Lung (tissue), 13 donors: ENCODE data around the gene PCBP4. TPM values are rescaled to one million over a fixed set of nuclear protein-coding genes. Genes with fewer than 3 reads are reported as not detected.

Experiments
- ATAC-seq: fragments of 200-7000 bp; cut with Tn5 transposase; one replicate; pipeline ENCODE4 v1.9.1; 2020; ENCODE audit warnings: moderate number of reproducible peaks; ENCODE audit not compliant: insufficient read depth, low FRiP score
- DNase-seq, 3 donors: peaks; one replicate each; pipeline ENCODE4 v3.0.0-alpha.2; 2013 to 2017
- H3K27ac ChIP-seq, 2 donors: one replicate each; pipeline ENCODE4 v1.5.1; 2013; ENCODE audit warnings: mild to moderate bottlenecking in 2 of 2, moderate library complexity in 2 of 2, control low read depth in 1 of 2, inconsistent platforms in 1 of 2, low read depth in 1 of 2, low read length in 1 of 2
- H3K27me3 ChIP-seq, 3 donors: one replicate each; pipeline ENCODE4 v1.5.1; 2013; ENCODE audit warnings: low read length in 2 of 3; ENCODE audit not compliant: control insufficient read depth in 3 of 3, insufficient read depth in 3 of 3
- H3K36me3 ChIP-seq, 4 donors: one replicate each; pipeline ENCODE4 v1.5.1; 2013; ENCODE audit warnings: low read length in 4 of 4, mild to moderate bottlenecking in 1 of 4, moderate library complexity in 1 of 4; ENCODE audit not compliant: control insufficient read depth in 4 of 4, insufficient read depth in 4 of 4
- H3K4me1 ChIP-seq, 5 donors: one replicate each; pipeline ENCODE4 v1.5.1; 2013; ENCODE audit warnings: low read length in 5 of 5, mild to moderate bottlenecking in 2 of 5, moderate library complexity in 1 of 5; ENCODE audit not compliant: control insufficient read depth in 5 of 5, insufficient read depth in 5 of 5
- H3K4me3 ChIP-seq: one replicate; pipeline ENCODE4 v1.5.1; 2013; ENCODE audit warnings: mild to moderate bottlenecking, control low read depth, moderate library complexity
- H3K9ac ChIP-seq, 2 donors: one replicate each; pipeline ENCODE4 v1.5.1; 2013; ENCODE audit warnings: low read length in 2 of 2, control low read depth in 1 of 2; ENCODE audit not compliant: insufficient read depth in 1 of 2
- H3K9me3 ChIP-seq, 4 donors: one replicate each; pipeline ENCODE4 v1.5.1; 2013; ENCODE audit warnings: low read length in 3 of 4, mild to moderate bottlenecking in 1 of 4, moderate library complexity in 1 of 4; ENCODE audit not compliant: control insufficient read depth in 4 of 4, insufficient read depth in 3 of 4
- CTCF ChIP-seq: IDR thresholded peaks from 2 replicates; pipeline ENCODE4 v1.5.1; 2012; ENCODE audit warnings: mild to moderate bottlenecking; ENCODE audit errors: control extremely low read depth, extremely low read depth
- WGBS, 2 donors: extraction: QIAGEN DNeasy Blood & Tissue Kit; methylation state at CpG; one replicate each; pipeline ENCODE4 v1.1.7; 2013; 5-methylcytosine and 5-hydroxymethylcytosine counted together
- polyA plus RNA-seq, 2 donors: library from polyadenylated mRNA; stranded (reverse); fragments of 200-250 nt; gene quantifications; one replicate each; pipeline ENCODE4 v1.2.1, GENCODE V29; 2013
- small RNA-seq: library from RNA; depleted of rRNA; stranded (forward); fragments of <200 nt; gene quantifications from one replicate; pipeline ENCODE3, GENCODE V24; 2014; ENCODE audit warnings: low replicate concordance
- total RNA-seq, 2 donors: library from RNA; depleted of rRNA in 1 of 2; stranded (reverse); fragments of >200 nt in 1 of 2; gene quantifications; one replicate each; pipeline ENCODE4 v1.2.1, GENCODE V29; 2014 to 2021
- donor health status: control.
- donor health status: control.
- donor health status: Bipolar disorder and iron deficiency.
- donor health status: healthy.
- donor health status: DM: yes; HTN: yes; CAD: no.

PCBP4 gene
- total and polyA plus RNA-seq, 4 donors, result 17.4 to 44.3 (median 28.6) TPM

GRCh38 chr3:51921081-51921578 lies 46.1 kb downstream of the PCBP4 start:
- Histone ChIP-seq H3K9ac (no peak overlapping the region), H3K4me1 (no peaks in the 10 kb centered on the region), H3K4me3 (no peak overlapping the region), H3K27ac (no peak overlapping the region), H3K27me3 (no peaks in the 10 kb centered on the region), H3K36me3 (no peaks in the 10 kb centered on the region), H3K9me3 (no peaks in the 10 kb centered on the region)
- DNase-seq (no peak), ATAC-seq (no peak)
- no peak for TF ChIP-seq CTCF
- 79 to 82% methylated on average over 11 of the region's 11 CpGs for WGBS, 2 donors

GRCh38 chr3:51916418-51916817 lies 50.8 kb downstream of the PCBP4 start:
- ATAC-seq (no peak), DNase-seq (no peak)
- H3K27me3 ChIP-seq, result no peaks in the 10 kb centered on the region
- H3K4me1 ChIP-seq, result no peaks in the 10 kb centered on the region
- no peak overlapping the region for H3K27ac ChIP-seq
- H3K4me3 ChIP-seq, result no peak overlapping the region
- H3K36me3 ChIP-seq, result no peaks in the 10 kb centered on the region
- no peaks in the 10 kb centered on the region for H3K9me3 ChIP-seq
- no peak for TF ChIP-seq CTCF
- no peak overlapping the region for H3K9ac ChIP-seq
- WGBS, 2 donors, result 64 to 68% methylated on average over 5 of the region's 5 CpGs

- ATAC-seq (no peak), DNase-seq (no peak)
- no peak overlapping the region for H3K27ac ChIP-seq
- H3K9ac ChIP-seq, result no peak overlapping the region
- no peaks in the 10 kb centered on the region for H3K36me3 ChIP-seq
- no peaks in the 10 kb centered on the region for H3K4me1 ChIP-seq
- TF ChIP-seq CTCF, result no peak
- 82 to 88% methylated on average over 4 of the region's 4 CpGs for WGBS, 2 donors
- H3K9me3 ChIP-seq, result peaks cover 0 to 4% (median 0%) of the 10 kb centered on the region in 4 donors
- H3K27me3 ChIP-seq, result no peaks in the 10 kb centered on the region
- H3K4me3 ChIP-seq, result no peak overlapping the region
Observed at GRCh38 chr3:51908026-51908425, 59.2 kb downstream of the PCBP4 start.

Small RNAs within 50 kb of the gene (small RNA-seq; reads per million reads assigned to genes)
- not detected for gene AC115284.1

Other genes with a start within 250 kb of the PCBP4 start
- not detected for gene IQCF6, start 188.2 kb downstream of the PCBP4 start, total RNA-seq
- not detected for gene IQCF6, start 188.2 kb downstream of the PCBP4 start, polyA plus RNA-seq
- gene IQCF2, start 105.8 kb downstream of the PCBP4 start, total RNA-seq, result not detected
- not detected for gene IQCF2, start 105.8 kb downstream of the PCBP4 start, polyA plus RNA-seq
- gene IQCF5, start 91.9 kb downstream of the PCBP4 start, total RNA-seq, result not detected
- gene IQCF5, start 91.9 kb downstream of the PCBP4 start, polyA plus RNA-seq, result not detected
- gene IQCF1, start 64.1 kb downstream of the PCBP4 start, total RNA-seq, result not detected
- not detected for gene IQCF1, start 64.1 kb downstream of the PCBP4 start, polyA plus RNA-seq
- 10 to 100 TPM in 1 of 2 donors, 1 to 10 TPM in 1; 8.2 to 28.1 TPM for gene RRP9, start 25.6 kb downstream of the PCBP4 start, total RNA-seq
- gene RRP9, start 25.6 kb downstream of the PCBP4 start, polyA plus RNA-seq, result 10 to 100 TPM; 38.8 to 47.6 TPM
- 10 to 100 TPM; 24.8 to 36.7 TPM for gene PARP3, start 25.1 kb downstream of the PCBP4 start, total RNA-seq
- gene PARP3, start 25.1 kb downstream of the PCBP4 start, polyA plus RNA-seq, result 10 to 100 TPM; 15.3 to 17.3 TPM
- gene GPR62, start 12.1 kb downstream of the PCBP4 start, total RNA-seq, result under 1 TPM in 1 of 2 donors, not detected in 1; 0.15 TPM
- gene GPR62, start 12.1 kb downstream of the PCBP4 start, polyA plus RNA-seq, result under 1 TPM in 1 of 2 donors, not detected in 1; 0.05 TPM
- 10 to 100 TPM; 26.3 to 44.9 TPM for gene ABHD14B, start 6.6 kb upstream of the PCBP4 start, total RNA-seq
- gene ABHD14B, start 6.6 kb upstream of the PCBP4 start, polyA plus RNA-seq, result 10 to 100 TPM; 37.5 to 88.1 TPM
- 10 to 100 TPM in 1 of 2 donors, 1 to 10 TPM in 1; 7.2 to 24.5 TPM for gene ABHD14A, start 7.6 kb upstream of the PCBP4 start, total RNA-seq
- gene ABHD14A, start 7.6 kb upstream of the PCBP4 start, polyA plus RNA-seq, result 10 to 100 TPM; 19.1 to 62.8 TPM
- gene ACY1, start 16.1 kb upstream of the PCBP4 start, total RNA-seq, result 10 to 100 TPM; 19.6 to 52.6 TPM
- 10 to 100 TPM; 31.7 to 46.2 TPM for gene ACY1, start 16.1 kb upstream of the PCBP4 start, polyA plus RNA-seq
- 100 to 1,000 TPM; 711 to 912 TPM for gene RPL29, start 28.4 kb upstream of the PCBP4 start, total RNA-seq
- gene RPL29, start 28.4 kb upstream of the PCBP4 start, polyA plus RNA-seq, result 1,000 to 10,000 TPM; 1,556 to 2,402 TPM
- 10 to 100 TPM; 16.5 to 36.2 TPM for gene DUSP7, start 89.1 kb upstream of the PCBP4 start, total RNA-seq
- gene DUSP7, start 89.1 kb upstream of the PCBP4 start, polyA plus RNA-seq, result 10 to 100 TPM; 10.2 to 25.2 TPM
- gene POC1A, start 187.0 kb upstream of the PCBP4 start, total RNA-seq, result 1 to 10 TPM; 3.9 to 5.4 TPM
- 1 to 10 TPM; 2.3 to 4.1 TPM for gene POC1A, start 187.0 kb upstream of the PCBP4 start, polyA plus RNA-seq
- gene ALAS1, start 230.7 kb upstream of the PCBP4 start, total RNA-seq, result 10 to 100 TPM; 38.7 to 85.1 TPM
- gene ALAS1, start 230.7 kb upstream of the PCBP4 start, polyA plus RNA-seq, result 10 to 100 TPM; 56.8 to 57.6 TPM